Panc1 (cell line): ENCODE measurements around the gene GANC. TPM values are rescaled to one million over a fixed set of nuclear protein-coding genes. Genes with fewer than 3 reads are reported as not detected.

Source experiments
- ATAC-seq: fragments of 200-7000 bp; cut with Tn5 transposase; 2 replicates; pipeline ENCODE4 v1.9.1; 2020; ENCODE audit warnings: mild to moderate bottlenecking, moderate library complexity
- BruUV-seq: library from RNA; stranded (reverse); fragments of 400-500 nt; replicated peaks from 2 replicates; lab custom pipeline; 2021; lab: Mats Ljungman, UMichigan
- CTCF ChIA-PET: fragments of 300-600 bp; sonication (Branson Sonifier 250); formaldehyde crosslinking; loops from one replicate; lab custom pipeline; 2022; ENCODE audit warnings: antibody characterized with exemption; lab: Charles Lee
- POLR2A ChIA-PET: fragments of 300-600 bp; sonication (Branson Sonifier 250); formaldehyde crosslinking; loops from one replicate; lab custom pipeline; 2022; ENCODE audit warnings: antibody characterized with exemption; lab: Charles Lee
- DNase-seq: peaks from one replicate; pipeline ENCODE4 v3.0.0-alpha.2; 2010; ENCODE audit warnings: low read depth, low spot score
- H3K27ac ChIP-seq: 2 replicates; pipeline ENCODE4 v1.5.1; 2011; ENCODE audit warnings: mild to moderate bottlenecking, low read length, inconsistent platforms
- H3K27me3 ChIP-seq: fragments of 200-500 bp; sonication (Bioruptor generic); 2 replicates; pipeline ENCODE4 v1.6.0; 2014; ENCODE audit warnings: low read length, inconsistent platforms; ENCODE audit not compliant: control insufficient read depth, insufficient read depth
- H3K36me3 ChIP-seq: fragments of 200-500 bp; sonication (Bioruptor generic); 2 replicates; pipeline ENCODE4 v1.5.1; 2014; ENCODE audit warnings: inconsistent platforms, mild to moderate bottlenecking, low read length, moderate library complexity; ENCODE audit not compliant: control insufficient read depth, insufficient read depth
- H3K4me1 ChIP-seq: 2 replicates; pipeline ENCODE4 v1.5.1; 2011; ENCODE audit warnings: inconsistent platforms, mild to moderate bottlenecking, low read length, moderate library complexity; ENCODE audit not compliant: control insufficient read depth, insufficient read depth
- H3K4me3 ChIP-seq, 2 experiments: 2 replicates each; pipeline ENCODE4 v1.5.1; 2011 to 2012; ENCODE audit warnings: low read depth in 2 of 2, low read length in 2 of 2, mild to moderate bottlenecking in 2 of 2, inconsistent platforms in 1 of 2, moderate library complexity in 1 of 2
- H3K9me3 ChIP-seq: fragments of 200-500 bp; sonication (Bioruptor generic); 2 replicates; pipeline ENCODE4 v1.5.1; 2014; ENCODE audit warnings: low read depth, mild to moderate bottlenecking, inconsistent platforms, low read length, moderate library complexity; ENCODE audit not compliant: control insufficient read depth, insufficient read depth
- POLR2AphosphoS5 ChIP-seq: IDR thresholded peaks from 2 replicates; pipeline ENCODE4 v1.6.1; 2012; ENCODE audit warnings: mild to moderate bottlenecking, low read depth, low read length, moderate library complexity
- SIN3A ChIP-seq: IDR thresholded peaks from 2 replicates; pipeline ENCODE4 v1.6.1; 2012; ENCODE audit warnings: low read depth, mild to moderate bottlenecking, low read length, moderate library complexity, borderline replicate concordance; ENCODE audit not compliant: insufficient read depth
- TCF7L2 ChIP-seq: IDR thresholded peaks from 2 replicates; pipeline ENCODE4 v1.6.1; 2011; ENCODE audit warnings: mild to moderate bottlenecking, low read depth, low read length, inconsistent platforms
- in situ Hi-C: cut with HindIII; loops from 2 replicates; pipeline ENCODE4 v1.10.0; 2016; ENCODE audit warnings: low sequenced_read_pairs, low pct_unique_long_range_greater_than_20kb
- intact Hi-C: fragments of 100-400 bp; cut with micrococcal nuclease; formaldehyde crosslinking; loops from one replicate; pipeline ENCODE4 v1.10.0; 2022; ENCODE audit not compliant: unreplicated experiment
- total RNA-seq: library from RNA; stranded (reverse); gene quantifications from one replicate; pipeline ENCODE4 v1.2.1, GENCODE V29; 2021; ENCODE audit not compliant: unreplicated experiment
- TF ChIP-seq, protein P1 (sequence below), 2 experiments: IDR thresholded peaks; 2 replicates each; pipeline ENCODE4 v1.6.1; 2011 to 2012; ENCODE audit warnings: low read depth in 2 of 2, control low read depth in 1 of 2, low read length in 1 of 2, mild to moderate bottlenecking in 1 of 2, moderate library complexity in 1 of 2; ENCODE audit not compliant: insufficient read depth in 1 of 2
- TF ChIP-seq, protein P2 (sequence below): fragments of 450-650 bp; IDR thresholded peaks from 2 replicates; pipeline ENCODE4 v1.5.1; 2017; ENCODE audit warnings: mild to moderate bottlenecking

Gene GANC
- total RNA-seq, 1 experiment from 2014 or later = 21.1 TPM

DNA sequence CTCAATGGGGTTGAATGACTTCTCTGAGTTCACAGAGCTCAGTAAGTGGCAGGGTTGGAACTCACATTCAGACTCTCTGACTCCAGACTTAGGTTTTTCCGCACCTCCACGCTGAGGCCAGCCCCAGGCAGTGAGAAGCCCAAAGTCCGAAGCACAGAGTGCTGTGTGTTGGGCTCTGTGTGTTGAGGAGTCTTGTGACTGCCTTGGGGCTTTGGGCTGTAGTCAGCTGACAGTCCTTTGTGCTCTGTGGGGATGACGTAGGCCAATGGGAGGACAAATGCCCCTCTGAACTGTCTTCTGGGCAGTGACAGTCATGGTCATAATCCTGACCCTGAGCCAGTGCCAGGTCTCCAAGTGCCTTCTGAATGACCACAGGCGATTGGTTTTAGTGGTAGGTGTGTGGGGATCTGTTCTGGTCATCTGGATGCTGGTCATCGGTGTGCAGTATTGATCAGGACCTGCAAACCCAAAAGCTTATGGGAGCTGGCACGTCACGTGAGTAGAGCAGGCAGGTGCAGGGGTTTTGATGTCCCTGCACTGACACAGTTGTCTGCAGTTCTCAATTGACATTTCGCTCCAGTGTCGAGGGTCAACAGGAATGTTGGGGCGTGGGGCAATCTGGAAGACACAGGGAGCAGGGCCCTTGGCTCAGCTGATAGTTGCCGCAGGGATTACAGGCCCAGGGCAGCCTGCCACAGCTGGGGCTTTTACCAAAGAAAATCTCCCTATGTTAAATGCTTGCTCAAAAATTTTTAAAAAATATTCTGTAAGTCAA lies 131.6 kb downstream of the GANC start:
- in situ Hi-C loops (no loop called here), intact Hi-C loops (no loop called here)
- BruUV-seq = no TSS peak
- DNase-seq (no peak), ATAC-seq (no peak)
- no peaks in the 10 kb centered on the region for H3K4me1 ChIP-seq
- no peaks in the 10 kb centered on the region for H3K36me3 ChIP-seq
- H3K27ac ChIP-seq = no peak overlapping the region
- H3K27me3 ChIP-seq = no peaks in the 10 kb centered on the region
- no peaks in the 10 kb centered on the region for H3K9me3 ChIP-seq
- no peak overlapping the region for H3K4me3 ChIP-seq
- CTCF ChIA-PET = no interaction called here
- no peak for TF ChIP-seq POLR2AphosphoS5
- TF ChIP-seq, protein P1, sequence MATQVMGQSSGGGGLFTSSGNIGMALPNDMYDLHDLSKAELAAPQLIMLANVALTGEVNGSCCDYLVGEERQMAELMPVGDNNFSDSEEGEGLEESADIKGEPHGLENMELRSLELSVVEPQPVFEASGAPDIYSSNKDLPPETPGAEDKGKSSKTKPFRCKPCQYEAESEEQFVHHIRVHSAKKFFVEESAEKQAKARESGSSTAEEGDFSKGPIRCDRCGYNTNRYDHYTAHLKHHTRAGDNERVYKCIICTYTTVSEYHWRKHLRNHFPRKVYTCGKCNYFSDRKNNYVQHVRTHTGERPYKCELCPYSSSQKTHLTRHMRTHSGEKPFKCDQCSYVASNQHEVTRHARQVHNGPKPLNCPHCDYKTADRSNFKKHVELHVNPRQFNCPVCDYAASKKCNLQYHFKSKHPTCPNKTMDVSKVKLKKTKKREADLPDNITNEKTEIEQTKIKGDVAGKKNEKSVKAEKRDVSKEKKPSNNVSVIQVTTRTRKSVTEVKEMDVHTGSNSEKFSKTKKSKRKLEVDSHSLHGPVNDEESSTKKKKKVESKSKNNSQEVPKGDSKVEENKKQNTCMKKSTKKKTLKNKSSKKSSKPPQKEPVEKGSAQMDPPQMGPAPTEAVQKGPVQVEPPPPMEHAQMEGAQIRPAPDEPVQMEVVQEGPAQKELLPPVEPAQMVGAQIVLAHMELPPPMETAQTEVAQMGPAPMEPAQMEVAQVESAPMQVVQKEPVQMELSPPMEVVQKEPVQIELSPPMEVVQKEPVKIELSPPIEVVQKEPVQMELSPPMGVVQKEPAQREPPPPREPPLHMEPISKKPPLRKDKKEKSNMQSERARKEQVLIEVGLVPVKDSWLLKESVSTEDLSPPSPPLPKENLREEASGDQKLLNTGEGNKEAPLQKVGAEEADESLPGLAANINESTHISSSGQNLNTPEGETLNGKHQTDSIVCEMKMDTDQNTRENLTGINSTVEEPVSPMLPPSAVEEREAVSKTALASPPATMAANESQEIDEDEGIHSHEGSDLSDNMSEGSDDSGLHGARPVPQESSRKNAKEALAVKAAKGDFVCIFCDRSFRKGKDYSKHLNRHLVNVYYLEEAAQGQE (IDR thresholded peaks at IDR 0.05; ENCODE audit: insufficient read depth in 1 of 2, low read depth in 2 of 2, low read length in 1 of 2) = no peak
- TF ChIP-seq, protein P2, sequence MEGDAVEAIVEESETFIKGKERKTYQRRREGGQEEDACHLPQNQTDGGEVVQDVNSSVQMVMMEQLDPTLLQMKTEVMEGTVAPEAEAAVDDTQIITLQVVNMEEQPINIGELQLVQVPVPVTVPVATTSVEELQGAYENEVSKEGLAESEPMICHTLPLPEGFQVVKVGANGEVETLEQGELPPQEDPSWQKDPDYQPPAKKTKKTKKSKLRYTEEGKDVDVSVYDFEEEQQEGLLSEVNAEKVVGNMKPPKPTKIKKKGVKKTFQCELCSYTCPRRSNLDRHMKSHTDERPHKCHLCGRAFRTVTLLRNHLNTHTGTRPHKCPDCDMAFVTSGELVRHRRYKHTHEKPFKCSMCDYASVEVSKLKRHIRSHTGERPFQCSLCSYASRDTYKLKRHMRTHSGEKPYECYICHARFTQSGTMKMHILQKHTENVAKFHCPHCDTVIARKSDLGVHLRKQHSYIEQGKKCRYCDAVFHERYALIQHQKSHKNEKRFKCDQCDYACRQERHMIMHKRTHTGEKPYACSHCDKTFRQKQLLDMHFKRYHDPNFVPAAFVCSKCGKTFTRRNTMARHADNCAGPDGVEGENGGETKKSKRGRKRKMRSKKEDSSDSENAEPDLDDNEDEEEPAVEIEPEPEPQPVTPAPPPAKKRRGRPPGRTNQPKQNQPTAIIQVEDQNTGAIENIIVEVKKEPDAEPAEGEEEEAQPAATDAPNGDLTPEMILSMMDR = no peak
- TF ChIP-seq TCF7L2 = no peak
- TF ChIP-seq SIN3A = no peak
- POLR2A ChIA-PET = no interaction called here

DNA sequence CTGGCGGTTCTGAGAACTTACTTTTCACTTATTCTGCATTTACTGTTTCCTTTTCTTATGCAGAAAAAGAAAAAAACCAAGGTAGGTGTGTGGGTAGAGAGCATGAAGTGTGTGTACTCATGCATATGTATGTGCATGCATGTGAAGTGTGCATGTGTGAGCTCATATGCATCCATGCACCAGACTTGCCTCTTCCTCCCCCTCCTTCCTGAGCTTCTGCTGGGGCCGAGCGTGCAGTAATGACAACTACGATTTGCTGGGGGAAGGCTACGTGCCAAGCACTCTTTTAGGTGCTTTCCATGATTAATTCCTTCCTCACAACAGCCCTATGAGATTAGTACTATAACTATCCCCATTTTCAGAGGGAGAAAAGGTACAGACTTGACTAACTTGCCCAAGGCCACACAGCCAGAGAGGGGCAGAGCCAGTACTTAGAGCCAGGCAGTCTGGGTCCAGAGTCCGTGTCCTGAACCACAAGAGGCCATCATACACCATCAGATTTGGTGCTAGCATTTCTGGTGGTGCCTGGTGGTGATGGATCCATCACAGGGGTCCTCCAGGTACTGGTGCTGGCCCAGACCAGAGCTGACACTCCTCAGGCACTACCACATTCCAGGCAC lies 133.0 kb downstream of the GANC start:
- BruUV-seq = no TSS peak
- ATAC-seq (no peak), DNase-seq (no peak)
- Histone ChIP-seq H3K4me1 (no peaks in the 10 kb centered on the region), H3K36me3 (no peaks in the 10 kb centered on the region), H3K27me3 (no peaks in the 10 kb centered on the region), H3K27ac (no peak overlapping the region), H3K4me3 (no peak overlapping the region), H3K9me3 (no peaks in the 10 kb centered on the region)
- intact Hi-C loops (no loop called here), in situ Hi-C loops (no loop called here)
- ChIA-PET CTCF (no interaction called here), POLR2A (no interaction called here)
- no peak for TF ChIP-seq SIN3A
- TF ChIP-seq, protein P1 (IDR thresholded peaks at IDR 0.05; ENCODE audit: insufficient read depth in 1 of 2, low read depth in 2 of 2, low read length in 1 of 2) = no peak
- TF ChIP-seq TCF7L2 = no peak
- no peak for TF ChIP-seq POLR2AphosphoS5
- TF ChIP-seq, protein P2 = no peak
